ENCODE measurements around the gene CYP4F3. TPM values are rescaled to one million over a fixed set of nuclear protein-coding genes. Genes with fewer than 3 reads are reported as not detected.

The CYP4F3 gene
- total RNA-seq, 2 experiments from 2014 or later: not detected

DNA sequence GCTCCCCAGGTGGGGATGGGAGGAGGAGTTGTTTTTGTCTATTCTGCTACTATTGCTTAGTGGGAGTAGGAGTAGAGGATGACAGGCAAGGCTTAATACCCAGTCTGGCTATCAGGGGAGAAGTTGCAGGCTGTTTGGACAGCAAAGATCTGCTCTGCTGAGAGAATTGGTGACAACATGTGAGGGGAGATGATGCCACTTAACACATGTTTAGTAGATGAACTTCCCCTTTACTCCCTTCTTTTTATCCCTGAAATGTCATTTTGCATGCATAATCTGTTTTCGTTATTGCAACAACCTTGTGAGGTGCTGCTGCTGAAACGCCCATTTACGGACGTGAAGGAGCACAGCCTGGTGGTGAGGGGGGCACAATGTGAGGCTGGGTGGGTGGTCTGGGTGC is 29.2 kb downstream of the CYP4F3 start:
- Histone ChIP-seq H3K36me3 (ENCODE audit: insufficient read depth, low read length) (no peaks in the 10 kb centered on the region), H4K20me1 (ENCODE audit: insufficient read depth, low read length) (no peaks in the 10 kb centered on the region), H3K9me2 (ENCODE audit: insufficient read depth, low read length) (no peaks in the 10 kb centered on the region), H3K4me3 (ENCODE audit: low read depth, low read length, poor library complexity, severe bottlenecking) (no peak overlapping the region), H3K79me2 (ENCODE audit: insufficient read depth, low read depth, low read length) (no peaks in the 10 kb centered on the region), H3K27ac (ENCODE audit: low read depth, low read length, poor library complexity, severe bottlenecking) (no peak overlapping the region), H3K4me2 (ENCODE audit: low read length) (no peak overlapping the region), H2AFZ (ENCODE audit: low read length) (no peak overlapping the region), H3K9me3 (ENCODE audit: low read length) (no peaks in the 10 kb centered on the region), H3K4me1 (ENCODE audit: insufficient read depth, low read length, poor library complexity, severe bottlenecking) (no peaks in the 10 kb centered on the region)
- POLR2A ChIA-PET: no interaction called here
- no TSS peak for BruUV-seq (replicated peaks)
- intact Hi-C loops (cut with micrococcal nuclease; ENCODE audit: unreplicated experiment): no loop called here
- CTCF ChIA-PET (ENCODE audit: unreplicated experiment): no interaction called here
- TF ChIP-seq, protein P1, sequence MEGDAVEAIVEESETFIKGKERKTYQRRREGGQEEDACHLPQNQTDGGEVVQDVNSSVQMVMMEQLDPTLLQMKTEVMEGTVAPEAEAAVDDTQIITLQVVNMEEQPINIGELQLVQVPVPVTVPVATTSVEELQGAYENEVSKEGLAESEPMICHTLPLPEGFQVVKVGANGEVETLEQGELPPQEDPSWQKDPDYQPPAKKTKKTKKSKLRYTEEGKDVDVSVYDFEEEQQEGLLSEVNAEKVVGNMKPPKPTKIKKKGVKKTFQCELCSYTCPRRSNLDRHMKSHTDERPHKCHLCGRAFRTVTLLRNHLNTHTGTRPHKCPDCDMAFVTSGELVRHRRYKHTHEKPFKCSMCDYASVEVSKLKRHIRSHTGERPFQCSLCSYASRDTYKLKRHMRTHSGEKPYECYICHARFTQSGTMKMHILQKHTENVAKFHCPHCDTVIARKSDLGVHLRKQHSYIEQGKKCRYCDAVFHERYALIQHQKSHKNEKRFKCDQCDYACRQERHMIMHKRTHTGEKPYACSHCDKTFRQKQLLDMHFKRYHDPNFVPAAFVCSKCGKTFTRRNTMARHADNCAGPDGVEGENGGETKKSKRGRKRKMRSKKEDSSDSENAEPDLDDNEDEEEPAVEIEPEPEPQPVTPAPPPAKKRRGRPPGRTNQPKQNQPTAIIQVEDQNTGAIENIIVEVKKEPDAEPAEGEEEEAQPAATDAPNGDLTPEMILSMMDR (conservative IDR thresholded peaks at IDR 0.05; ENCODE audit: low read length): no peak
- no peak for TF ChIP-seq EZH2phosphoT487 (IDR thresholded peaks at IDR 0.05; ENCODE audit: borderline replicate concordance, low read depth, low read length)
- DNase-seq (ENCODE audit: low spot score): no peak

DNA sequence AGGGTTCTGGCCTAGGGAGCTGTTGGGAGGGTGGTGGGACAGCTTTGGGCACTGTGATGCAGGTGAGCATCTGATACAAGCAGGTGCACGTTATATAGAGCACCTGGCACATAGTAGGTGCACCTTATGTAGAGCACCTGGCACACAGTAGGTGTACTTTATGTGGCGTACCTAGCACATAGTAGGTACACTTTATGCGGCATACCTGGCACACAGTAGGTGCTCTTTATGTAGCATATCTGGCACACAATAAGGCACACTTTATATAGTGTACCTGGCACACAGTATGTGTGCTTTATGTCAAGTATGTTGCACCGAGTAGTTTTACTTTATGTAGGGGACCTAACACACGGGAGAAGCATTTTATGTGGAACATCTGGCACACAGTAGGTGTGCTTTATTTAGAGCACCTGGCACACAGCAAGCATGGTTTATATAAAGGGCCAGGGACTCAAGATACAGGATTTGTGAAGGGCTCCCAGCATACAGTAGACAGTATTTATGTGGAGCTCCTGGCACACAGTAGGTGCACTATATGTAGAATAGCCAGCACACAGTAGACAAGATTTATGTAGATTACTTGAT is 30.6 kb downstream of the CYP4F3 start:
- POLR2A ChIA-PET: no interaction called here
- BruUV-seq (replicated peaks): no TSS peak
- intact Hi-C loops (cut with micrococcal nuclease; ENCODE audit: unreplicated experiment): no loop called here

More for the DNA sequence above, 30.6 kb downstream of the CYP4F3 start:
- Histone ChIP-seq H3K36me3 (ENCODE audit: insufficient read depth, low read length) (no peaks in the 10 kb centered on the region), H3K27ac (ENCODE audit: low read depth, low read length, poor library complexity, severe bottlenecking) (no peak overlapping the region), H3K4me3 (ENCODE audit: low read depth, low read length, poor library complexity, severe bottlenecking) (no peak overlapping the region), H4K20me1 (ENCODE audit: insufficient read depth, low read length) (no peaks in the 10 kb centered on the region), H3K79me2 (ENCODE audit: insufficient read depth, low read depth, low read length) (no peaks in the 10 kb centered on the region), H2AFZ (ENCODE audit: low read length) (no peak overlapping the region), H3K9me2 (ENCODE audit: insufficient read depth, low read length) (no peaks in the 10 kb centered on the region), H3K9me3 (ENCODE audit: low read length) (no peaks in the 10 kb centered on the region), H3K4me1 (ENCODE audit: insufficient read depth, low read length, poor library complexity, severe bottlenecking) (no peaks in the 10 kb centered on the region), H3K4me2 (ENCODE audit: low read length) (no peak overlapping the region)
- TF ChIP-seq, protein P1 (conservative IDR thresholded peaks at IDR 0.05; ENCODE audit: low read length): no peak
- no peak for TF ChIP-seq EZH2phosphoT487 (IDR thresholded peaks at IDR 0.05; ENCODE audit: borderline replicate concordance, low read depth, low read length)
- CTCF ChIA-PET (ENCODE audit: unreplicated experiment): no interaction called here
- no peak for DNase-seq (ENCODE audit: low spot score)

Measured in OCI-LY7 (cell line).